Glomerular visceral epithelial cell (primary cell): ENCODE measurements around the gene NPPA.

Experiments
- DNase-seq: peaks from one replicate; pipeline ENCODE4 v3.0.0-alpha.2; 2016; ENCODE audit errors: extremely low spot score

The NPPA gene

DNA sequence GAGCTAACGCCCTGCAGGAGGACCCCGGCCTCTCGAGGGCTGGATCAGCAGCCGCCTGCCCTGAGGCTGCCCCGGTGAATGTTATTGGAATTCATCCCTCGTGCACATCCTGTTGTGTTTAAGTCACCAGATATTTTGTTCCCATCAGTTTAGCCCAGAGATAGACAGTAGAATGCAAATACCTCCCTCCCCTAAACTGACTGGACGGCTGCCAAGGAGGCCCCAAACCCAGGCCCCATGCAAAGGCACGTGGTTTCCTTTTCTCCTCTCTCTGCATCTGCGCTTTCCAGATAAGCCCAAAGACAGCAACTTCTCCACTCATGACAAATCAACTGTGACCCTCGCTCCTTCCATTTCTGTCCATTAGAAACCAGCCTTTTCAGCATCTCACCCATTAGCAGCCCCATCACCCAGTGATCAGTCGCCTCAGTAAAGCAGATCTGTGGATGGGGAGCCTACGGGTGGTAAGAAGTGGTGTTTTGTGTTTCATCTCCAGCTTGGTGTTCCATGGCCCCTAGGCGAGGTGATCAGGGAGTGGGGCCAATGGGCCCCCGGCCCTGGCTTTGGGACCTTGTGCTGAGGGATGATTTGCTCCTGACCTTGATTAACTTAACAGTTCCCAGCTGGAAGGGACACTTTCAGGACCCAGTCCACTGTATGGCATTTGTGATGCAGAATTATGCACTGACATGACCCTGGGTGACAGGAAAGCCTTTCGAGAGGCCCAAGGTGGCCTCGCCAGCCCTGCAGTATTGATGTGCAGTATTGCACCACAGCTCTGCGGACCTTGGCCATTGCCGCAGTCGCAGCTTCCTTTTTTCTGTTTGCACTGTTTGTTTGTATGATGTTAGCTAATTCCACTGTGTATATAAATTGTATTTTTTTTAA lies 5.2 kb downstream of the NPPA start:
- DNase-seq = no peak

DNA sequence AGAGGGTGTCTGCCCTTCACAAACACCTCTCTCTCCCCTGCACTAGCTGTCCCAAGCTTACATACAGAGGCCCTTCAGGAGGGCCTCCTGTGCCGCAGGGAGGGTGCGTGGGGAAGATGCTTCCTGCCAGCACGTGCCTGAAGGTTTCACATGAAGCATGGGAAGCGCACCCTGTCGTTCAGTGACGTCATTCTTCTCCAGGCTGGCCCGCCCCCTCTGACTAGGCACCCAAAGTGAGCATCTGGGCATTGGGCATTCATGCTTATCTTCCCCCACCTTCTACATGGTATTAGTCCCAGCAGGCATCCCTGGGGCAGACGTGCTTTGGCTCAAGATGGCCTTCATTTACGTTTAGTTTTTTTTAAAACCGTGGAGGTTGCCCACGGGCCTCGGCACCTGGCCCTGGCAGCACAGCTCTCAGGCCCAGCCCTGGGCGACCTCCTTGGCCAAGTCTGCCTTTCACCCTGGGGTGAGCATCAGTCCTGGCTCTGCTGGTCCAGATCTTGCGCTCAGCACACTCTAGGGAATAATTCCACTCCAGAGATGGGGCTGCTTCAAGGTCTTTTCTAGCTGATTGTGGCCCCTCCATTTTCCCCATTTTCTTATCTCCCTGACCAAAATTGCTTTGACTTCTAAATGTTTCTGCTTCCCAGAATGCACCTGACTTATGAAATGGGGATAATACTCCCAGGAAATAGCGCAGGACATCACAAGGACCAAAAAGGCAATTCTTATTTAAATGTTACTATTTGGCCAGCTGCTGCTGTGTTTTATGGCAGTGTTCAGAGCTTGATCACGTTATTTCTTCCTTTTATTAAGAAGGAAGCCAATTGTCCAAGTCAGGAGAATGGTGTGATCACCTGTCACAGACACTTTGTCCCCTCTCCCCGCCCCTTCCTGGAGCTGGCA lies 6.1 kb downstream of the NPPA start:
- no peak for DNase-seq

DNA sequence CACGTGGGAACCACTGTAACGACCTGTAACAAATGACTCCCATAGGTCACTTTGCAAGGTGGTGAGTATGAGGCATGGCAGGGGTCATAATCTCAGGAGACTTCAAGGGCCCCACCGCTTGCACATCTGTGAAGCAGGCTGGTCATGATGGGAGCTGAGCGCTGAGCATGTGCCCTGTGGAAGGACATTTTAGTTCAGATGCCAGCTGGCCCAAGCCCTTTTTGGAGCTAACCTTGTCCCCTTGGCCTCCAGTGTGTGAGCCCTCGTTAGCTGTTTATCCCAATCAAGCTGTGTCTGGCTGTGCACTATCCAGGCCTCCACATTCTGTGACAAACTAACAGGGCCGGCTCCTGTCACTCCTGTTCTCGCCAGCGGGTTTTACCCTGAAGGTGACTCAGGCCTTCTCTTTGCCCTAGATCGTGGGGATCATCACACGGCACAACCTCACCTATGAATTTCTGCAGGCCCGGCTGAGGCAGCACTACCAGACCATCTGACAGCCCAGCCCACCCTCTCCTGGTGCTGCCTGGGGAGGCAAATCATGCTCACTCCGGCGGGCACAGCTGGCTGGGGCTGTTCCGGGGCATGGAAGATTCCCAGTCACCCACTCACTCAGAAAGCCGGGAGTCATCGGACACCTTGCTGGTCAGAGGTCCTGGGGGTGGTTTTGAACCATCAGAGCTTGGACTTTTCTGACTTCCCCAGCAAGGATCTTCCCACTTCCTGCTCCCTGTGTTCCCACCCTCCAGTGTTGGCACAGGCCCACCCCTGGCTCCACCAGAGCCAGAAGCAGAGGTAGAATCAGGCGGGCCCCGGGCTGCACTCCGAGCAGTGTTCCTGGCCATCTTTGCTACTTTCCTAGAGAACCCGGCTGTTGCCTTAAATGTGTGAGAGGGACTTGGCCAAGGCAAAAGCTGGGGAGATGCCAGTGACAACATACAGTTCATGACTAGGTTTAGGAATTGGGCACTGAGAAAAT lies 7.6 kb downstream of the NPPA start:
- DNase-seq = no peak

DNA sequence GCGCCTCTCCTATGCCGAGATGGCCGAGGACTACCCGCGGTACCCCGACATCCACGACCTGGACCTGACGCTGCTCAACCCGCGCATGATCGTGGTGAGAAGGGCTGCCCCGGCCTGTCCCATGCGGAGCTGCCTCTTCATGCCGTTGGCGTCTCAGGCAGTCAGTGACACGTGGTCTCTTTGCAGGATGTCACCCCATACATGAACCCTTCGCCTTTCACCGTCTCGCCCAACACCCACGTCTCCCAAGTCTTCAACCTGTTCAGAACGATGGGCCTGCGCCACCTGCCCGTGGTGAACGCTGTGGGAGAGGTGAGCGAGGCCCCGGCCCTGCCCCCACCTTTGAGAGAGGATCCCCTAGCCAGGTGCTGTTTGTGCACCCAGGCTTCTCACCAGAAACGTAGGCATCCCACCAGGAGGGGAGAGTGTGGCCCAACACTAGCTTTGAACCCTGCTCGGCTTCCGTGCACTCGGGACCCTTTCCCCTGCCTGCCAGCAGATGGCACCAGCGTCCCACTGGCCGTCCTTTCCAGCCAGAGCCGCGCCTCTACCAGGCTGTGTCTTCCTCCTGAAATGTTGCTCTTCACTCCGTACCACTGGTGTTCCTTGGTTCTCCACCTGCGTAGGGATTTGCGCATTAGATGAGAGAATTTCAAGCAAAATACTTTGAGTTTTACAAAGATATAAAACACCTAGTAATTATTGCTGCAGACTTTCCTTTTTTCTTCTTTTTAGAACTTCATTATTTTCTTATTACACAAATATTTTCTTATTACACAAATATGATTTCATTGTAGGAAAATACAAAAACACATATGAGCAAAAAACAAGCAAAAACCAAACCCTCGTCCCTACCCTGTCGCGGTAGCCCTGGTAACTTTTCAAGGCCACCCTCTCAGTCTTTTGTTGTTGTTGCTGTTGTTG lies 9.0 kb downstream of the NPPA start:
- DNase-seq = peak; percentile 64

DNA sequence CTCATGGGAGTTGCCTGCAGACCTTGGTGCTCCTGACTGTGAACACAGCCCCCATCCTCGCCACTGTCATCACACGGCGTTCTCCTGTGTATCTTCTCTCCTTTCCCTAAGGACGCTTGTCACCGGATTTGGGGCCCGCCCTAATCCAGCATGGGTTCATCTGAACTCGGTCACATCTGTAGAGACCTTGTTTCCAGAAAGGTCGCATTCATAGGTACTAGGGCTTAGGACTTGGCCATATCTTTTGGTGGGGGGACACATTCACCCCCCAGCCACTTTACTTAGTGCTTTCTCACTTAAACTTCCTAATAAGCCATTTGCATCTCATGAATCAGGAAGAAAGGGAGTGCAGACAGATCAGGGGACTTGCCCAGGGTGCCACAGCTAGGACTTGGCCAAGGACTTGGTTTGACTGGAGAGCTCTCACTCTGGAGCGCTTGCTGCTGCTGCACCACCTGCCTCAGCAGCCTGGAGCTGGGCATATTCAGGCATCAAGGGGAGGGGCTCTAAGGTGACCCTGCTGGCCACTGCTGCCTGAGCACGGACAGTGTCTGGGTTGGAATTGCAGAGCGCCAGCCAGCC lies 9.7 kb downstream of the NPPA start:
- DNase-seq = no peak

DNA sequence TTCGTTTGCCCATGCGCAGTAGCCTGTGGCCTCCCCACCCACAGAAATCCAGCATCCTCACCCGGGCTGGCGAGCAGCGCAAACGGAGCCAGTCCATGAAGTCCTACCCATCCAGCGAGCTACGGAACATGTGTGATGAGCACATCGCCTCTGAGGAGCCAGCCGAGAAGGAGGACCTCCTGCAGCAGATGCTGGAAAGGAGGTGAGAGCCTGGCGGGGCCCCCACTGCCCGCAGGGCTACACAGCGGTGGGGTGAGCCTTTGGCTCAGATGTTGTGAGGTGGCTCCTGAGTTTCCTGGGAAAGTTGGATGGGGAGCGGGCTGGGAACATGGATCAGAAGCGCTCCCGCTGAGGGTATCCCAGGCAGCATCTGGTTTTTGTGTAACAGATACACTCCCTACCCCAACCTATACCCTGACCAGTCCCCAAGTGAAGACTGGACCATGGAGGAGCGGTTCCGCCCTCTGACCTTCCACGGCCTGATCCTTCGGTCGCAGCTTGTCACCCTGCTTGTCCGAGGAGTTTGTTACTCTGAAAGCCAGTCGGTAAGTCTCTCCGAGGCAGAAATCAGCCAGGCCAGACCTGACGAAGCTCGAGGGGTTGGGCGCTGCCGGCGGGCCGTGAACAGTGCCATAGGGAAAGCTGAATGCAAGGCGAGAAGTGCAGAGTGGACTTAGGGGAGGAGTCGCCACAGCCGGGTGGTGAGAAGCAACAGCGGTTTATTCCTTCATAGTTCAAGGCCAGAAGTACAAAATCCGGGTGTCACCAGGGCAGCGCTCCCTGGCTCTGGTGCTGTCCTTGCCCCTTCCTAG lies 10.4 kb downstream of the NPPA start:
- DNase-seq = no peak

DNA sequence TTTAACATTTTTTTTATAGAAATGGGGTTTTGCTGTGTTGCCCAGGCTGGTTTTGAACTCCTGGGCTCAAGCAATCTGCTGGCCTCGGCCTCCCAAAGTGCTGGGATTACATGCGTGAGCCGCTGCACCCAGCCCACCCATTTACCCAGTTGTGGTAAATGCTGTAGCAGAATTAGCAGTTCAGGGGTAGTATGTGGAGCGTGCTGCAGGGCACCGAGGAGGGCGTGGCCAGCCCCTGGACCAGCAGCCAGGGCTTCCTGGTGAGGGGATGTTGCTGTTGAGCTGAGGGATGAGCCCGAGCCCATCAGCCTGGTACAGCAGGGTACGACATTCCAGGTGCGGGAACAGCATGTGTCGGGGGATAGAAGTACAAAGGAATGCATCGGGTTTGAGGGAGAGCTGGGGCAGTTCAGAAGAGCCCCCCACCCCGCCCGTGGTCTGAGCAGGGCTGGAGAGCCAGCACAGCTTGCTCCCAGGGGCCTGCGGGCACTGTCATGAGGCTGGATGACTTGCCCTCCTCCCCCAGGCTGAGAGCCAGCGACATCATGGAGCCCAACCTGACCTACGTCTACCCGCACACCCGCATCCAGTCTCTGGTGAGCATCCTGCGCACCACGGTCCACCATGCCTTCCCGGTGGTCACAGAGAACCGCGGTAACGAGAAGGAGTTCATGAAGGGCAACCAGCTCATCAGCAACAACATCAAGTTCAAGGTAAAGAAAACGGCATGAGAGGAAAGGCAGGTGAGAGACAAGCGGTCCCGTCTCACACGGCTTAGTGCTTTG lies 11.9 kb downstream of the NPPA start:
- no peak for DNase-seq

DNA sequence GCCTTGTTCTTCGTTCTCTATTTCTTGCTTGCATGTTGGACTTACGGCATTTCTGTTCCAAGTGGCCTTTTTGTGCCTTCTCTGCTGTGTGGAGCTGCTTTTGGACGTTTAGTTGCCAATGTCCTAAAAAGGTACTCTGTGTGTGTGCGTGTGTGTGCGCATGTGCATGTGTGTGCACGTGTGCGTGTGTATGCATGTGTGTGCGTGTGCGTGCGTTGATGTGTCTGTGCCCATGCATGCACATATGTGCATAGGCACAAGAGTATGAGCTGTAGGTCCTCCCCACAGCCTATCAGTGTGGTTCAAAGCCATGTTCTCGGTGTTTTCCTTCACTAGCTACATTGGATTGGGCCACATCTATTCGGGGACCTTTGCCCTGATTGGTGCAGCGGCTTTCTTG lies 13.7 kb downstream of the NPPA start:
- DNase-seq = no peak

DNA sequence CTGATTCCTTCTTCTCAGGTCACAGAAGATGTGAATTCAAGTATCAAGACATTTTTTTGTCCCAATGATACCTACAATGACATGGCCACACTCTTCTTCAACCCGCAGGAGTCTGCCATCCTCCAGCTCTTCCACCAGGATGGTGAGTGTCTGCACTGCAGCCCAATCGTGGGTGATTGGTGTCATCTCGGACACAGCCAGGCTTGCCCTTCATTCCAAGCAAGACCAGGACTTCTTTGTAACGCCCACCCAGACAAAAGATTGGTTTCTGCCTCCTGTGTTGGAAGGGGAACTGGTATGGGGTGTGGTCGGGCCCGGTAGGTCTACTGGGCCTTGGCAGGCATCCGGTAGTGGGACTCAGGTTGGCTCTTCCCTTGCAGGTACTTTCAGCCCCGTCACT lies 14.1 kb downstream of the NPPA start:
- DNase-seq = no peak

DNA sequence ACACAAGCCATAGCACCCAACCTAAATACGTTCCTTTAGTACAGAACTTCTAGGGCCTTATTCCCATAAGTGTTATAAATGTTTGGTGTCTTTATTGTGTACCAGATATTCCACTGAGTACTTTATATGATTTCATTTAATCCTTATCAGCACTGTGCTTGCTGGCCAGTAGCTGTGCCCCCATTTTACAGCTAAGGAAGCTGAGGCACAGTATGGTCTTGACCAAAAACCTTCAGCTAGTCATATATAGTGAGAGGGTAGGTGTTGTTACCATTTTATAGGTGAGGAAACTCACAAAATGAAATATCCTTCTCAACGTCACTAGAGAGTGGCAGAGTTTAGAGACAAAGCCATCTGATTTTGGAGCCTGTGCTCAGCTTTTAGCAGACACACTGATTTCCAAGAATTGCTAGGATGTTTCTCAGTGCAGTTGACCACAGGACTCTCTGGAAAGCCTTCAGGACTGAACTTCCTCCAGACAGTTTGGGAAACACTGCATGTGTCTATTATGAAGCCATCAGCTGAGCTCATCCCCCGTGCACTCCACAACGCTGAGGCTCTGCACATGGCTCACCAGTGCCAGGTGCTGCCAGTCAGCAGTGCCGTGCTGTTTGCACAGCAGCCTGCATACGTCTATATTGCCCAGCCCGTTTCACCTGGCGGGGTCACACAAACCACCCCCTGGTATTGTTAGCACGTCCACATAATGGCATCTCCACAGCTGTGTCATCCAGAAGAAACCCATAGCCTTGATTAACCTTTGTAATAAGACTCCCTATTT lies 15.4 kb downstream of the NPPA start:
- no peak for DNase-seq

DNA sequence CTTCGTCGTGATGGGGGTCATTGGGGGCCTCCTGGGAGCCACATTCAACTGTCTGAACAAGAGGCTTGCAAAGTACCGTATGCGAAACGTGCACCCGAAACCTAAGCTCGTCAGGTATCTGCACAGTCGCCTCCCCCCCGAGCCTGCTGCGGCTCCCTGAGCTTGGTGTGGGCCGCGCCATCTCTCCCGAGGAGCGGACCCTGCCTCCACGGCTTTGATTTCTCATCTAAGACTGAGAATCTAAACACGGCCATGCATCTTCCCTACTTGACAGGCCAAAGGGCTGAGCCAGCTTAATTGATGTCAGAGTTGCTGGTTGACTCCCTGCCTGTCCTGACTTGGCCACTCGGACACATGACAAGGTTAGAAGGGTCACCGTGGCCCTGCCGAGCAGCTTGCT lies 19.1 kb downstream of the NPPA start:
- no peak for DNase-seq

DNA sequence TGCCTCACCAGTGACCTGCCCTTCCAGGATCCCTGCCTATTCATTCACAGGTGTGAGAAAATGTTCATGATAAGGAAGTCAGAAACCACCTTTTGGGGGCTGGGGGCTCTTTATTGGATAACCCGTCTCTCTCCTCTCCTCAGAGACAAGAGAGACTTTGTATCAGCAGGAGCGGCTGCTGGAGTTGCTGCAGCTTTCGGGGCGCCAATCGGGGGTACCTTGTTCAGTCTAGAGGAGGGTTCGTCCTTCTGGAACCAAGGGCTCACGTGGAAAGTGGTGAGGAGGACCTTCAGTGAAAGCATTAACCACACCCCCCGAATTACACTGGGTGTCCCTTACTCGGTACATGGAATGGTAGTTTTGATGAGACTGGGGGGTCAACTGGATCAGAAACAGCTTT lies 20.6 kb downstream of the NPPA start:
- no peak for DNase-seq

DNA sequence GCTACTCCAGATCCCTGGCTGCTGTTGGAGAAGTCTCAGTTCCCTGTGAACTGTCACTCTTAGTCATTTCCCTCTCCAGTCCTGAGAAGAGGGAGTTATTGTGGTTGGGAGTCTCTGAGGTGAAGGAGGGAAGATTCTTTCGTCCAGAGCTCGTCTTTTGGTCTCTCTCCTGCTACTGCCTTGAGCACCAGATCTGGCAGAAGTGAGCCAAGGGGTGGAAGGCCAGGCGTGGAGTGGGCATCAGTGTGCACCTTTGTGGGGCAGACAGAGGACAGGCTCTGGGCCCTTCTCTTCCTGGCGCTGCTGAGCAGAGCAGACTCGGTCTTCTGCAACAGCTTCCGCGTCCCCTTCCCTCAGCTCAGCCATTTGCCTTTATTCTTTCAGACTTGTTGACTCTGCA lies 22.5 kb downstream of the NPPA start:
- no peak for DNase-seq

DNA sequence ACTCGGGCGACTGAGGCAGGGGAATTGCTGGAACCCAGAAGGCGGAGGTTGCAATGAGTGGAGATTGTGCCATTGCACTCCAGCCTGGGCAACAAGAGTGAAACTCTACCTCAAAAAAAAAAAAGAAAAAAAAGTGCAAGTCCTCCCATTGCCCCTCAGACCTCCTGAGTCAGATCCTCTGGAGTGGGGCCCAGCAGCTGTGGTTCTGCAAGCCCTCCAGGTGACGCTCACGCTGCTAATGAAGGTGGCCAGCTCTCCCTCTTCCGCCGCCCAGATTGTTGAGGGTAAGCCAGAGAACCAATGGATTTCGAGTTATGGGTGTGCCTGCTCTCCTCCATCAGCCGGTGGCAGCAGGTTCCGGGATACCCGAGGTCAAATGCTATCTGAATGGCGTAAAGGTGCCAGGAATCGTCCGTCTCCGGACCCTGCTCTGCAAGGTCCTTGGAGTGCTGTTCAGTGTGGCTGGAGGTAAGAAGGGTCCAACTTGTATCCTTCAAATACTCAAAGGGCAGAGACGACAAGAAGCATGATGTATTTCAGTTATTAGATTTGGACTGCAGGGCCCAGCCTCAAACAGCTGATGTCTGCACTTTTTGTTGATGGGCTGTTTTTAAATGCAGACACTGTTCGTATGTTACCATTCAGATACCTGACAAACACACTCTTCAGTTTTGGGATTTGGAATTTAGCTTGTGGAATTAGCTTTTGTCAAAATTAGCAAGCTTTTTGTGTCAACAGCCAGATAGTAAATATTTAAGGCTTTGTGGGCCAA lies 24.0 kb downstream of the NPPA start:
- no peak for DNase-seq

DNA sequence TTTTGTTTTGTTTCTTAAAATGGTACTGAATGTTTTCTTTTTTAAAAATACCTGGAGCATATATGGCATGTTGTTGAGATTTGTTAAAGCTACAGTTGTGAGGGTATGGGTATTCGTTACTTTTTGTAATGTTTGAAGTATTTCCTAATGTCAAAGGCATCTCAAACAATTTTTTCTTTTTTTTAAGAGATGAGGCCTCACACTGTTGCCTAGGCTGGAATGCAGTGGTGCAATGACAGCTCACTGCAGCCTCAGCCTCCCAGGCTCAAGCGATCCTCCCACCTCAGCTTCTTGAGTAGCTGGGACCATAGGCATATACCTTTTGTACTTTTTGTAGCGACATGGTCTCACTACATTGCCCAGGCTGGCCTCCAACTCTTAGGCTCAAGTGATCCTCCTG lies 25.5 kb downstream of the NPPA start:
- DNase-seq = no peak

DNA sequence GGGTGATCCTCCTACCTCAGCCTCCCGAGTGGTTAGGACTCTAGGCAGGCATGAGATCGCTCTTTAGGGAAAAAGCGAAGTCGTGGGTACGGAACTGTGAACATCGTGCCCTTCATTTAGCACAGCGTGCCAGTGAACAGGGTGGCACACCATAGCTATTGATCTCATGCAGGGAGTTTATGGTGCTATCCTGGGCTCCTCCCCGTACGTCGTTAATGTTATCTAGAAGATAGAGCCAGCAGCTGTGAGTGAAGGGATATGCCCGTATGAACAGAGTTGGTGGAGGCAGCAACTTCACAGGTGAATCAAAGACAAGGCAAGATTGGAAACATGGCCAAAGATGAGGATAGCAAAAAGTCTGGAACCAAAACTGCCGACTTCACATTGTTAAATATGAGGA lies 30.4 kb downstream of the NPPA start:
- no peak for DNase-seq

DNA sequence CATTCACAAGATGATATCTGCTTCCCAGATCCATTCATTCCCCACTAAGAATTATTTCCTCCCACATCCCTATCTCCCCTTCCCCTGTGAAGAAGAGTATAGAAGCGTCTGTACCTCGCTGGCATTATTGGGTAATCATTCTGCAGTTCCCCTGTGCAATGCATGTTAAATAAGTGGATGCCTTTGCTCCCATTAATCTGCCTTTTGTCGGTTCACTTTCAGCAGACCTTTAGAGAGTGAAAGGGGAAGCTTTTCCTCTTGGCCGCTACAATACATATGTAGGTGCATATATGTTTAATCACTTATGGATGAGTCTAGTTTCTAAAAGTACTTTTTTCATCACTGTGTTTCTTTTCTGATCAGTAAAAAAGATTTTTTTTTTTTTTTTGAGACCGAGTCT lies 34.6 kb downstream of the NPPA start:
- no peak for DNase-seq
